MCF 10A (cell line): ENCODE results near the gene TNFSF9. TPM values are rescaled to one million over a fixed set of nuclear protein-coding genes. Genes with fewer than 3 reads are reported as not detected.

Experiments
- Bru-seq: library from RNA; stranded (reverse); fragments of 400-500 nt; gene quantifications from one replicate; lab custom pipeline; 2021; lab: Mats Ljungman, UMichigan
- BruChase-seq, 2 experiments: library from RNA; stranded (reverse); fragments of 400-500 nt; gene quantifications; one replicate each; lab custom pipeline; 2021; lab: Mats Ljungman, UMichigan
- BruUV-seq: library from RNA; stranded (reverse); fragments of 400-500 nt; replicated peaks from 2 replicates; lab custom pipeline; 2021; lab: Mats Ljungman, UMichigan
- CTCF ChIA-PET: fragments of 300-600 bp; sonication (Branson Sonifier 250); formaldehyde crosslinking; extraction: SDS; loops from one replicate; lab custom pipeline; 2021; ENCODE audit warnings: antibody characterized with exemption, inconsistent platforms; lab: Yijun Ruan, JAX
- POLR2A ChIA-PET: fragments of 300-600, 350-650 bp; sonication (Branson Sonifier 250); formaldehyde crosslinking; extraction: SDS; loops from one replicate; lab custom pipeline; 2020; ENCODE audit warnings: antibody characterized with exemption, inconsistent platforms; lab: Yijun Ruan, JAX
- DNase-seq: peaks from one replicate; pipeline ENCODE4 v3.0.0-alpha.2; 2018; ENCODE audit not compliant: unreplicated experiment
- H3K27ac Mint-ChIP-seq: one replicate; pipeline ENCODE4 v1.8.0; 2022; ENCODE audit warnings: mild to moderate bottlenecking, low read depth, mixed read lengths; ENCODE audit not compliant: unreplicated experiment
- H3K27me3 Mint-ChIP-seq: one replicate; pipeline ENCODE4 v1.8.0; 2022; ENCODE audit warnings: mixed read lengths; ENCODE audit not compliant: insufficient read depth, unreplicated experiment
- H3K36me3 Mint-ChIP-seq: one replicate; pipeline ENCODE4 v1.8.0; 2022; ENCODE audit warnings: mild to moderate bottlenecking, moderate library complexity, mixed read lengths; ENCODE audit not compliant: insufficient read depth, unreplicated experiment
- H3K4me1 Mint-ChIP-seq: one replicate; pipeline ENCODE4 v1.8.0; 2022; ENCODE audit warnings: mixed read lengths; ENCODE audit not compliant: insufficient read depth, unreplicated experiment
- H3K4me3 Mint-ChIP-seq: one replicate; pipeline ENCODE4 v1.8.0; 2022; ENCODE audit warnings: mild to moderate bottlenecking, moderate library complexity, mixed read lengths; ENCODE audit not compliant: unreplicated experiment
- H3K9me3 Mint-ChIP-seq: one replicate; pipeline ENCODE4 v1.8.0; 2022; ENCODE audit warnings: mixed read lengths; ENCODE audit not compliant: unreplicated experiment
- intact Hi-C: fragments of 100-400 bp; cut with micrococcal nuclease; formaldehyde crosslinking; loops from 2 replicates; pipeline ENCODE4 v1.14.1; 2022
- long read RNA-seq: library from polyadenylated mRNA; stranded (forward); transcript quantifications from one replicate; pipeline ENCODE4 v2.0.0, GENCODE V29; 2022
- total RNA-seq: library from RNA; stranded (reverse); gene quantifications from 2 replicates; pipeline ENCODE4 v1.2.3, GENCODE V29; 2022
- TF ChIP-seq, protein P1 (sequence below): fragments of 200-600 bp; IDR thresholded peaks from one replicate; pipeline ENCODE4 v1.8.0; 2022; ENCODE audit warnings: antibody characterized with exemption, mild to moderate bottlenecking; ENCODE audit not compliant: unreplicated experiment

The TNFSF9 gene, protein sequence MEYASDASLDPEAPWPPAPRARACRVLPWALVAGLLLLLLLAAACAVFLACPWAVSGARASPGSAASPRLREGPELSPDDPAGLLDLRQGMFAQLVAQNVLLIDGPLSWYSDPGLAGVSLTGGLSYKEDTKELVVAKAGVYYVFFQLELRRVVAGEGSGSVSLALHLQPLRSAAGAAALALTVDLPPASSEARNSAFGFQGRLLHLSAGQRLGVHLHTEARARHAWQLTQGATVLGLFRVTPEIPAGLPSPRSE
- total RNA-seq (6.2 and 6.9 TPM in 2 replicates), Bru-seq, nascent RNA (percentile 57 among the genes with signal in this experiment), BruChase-seq, experiment 1, labeled RNA remaining after a 6-hour chase (percentile 55 among the genes with signal in this experiment), BruChase-seq, experiment 2, labeled RNA remaining after a 2-hour chase (percentile 62 among the genes with signal in this experiment)
- long read RNA-seq, transcript TNFSF9-201 (3 exons, 1,665 nt) = major isoform, 25 of 29 reads
- long read RNA-seq, partial matches to known transcripts = 3 of 29 reads
- long read RNA-seq, other reads (novel, unspliced or antisense) = 1 of 29 reads

DNA sequence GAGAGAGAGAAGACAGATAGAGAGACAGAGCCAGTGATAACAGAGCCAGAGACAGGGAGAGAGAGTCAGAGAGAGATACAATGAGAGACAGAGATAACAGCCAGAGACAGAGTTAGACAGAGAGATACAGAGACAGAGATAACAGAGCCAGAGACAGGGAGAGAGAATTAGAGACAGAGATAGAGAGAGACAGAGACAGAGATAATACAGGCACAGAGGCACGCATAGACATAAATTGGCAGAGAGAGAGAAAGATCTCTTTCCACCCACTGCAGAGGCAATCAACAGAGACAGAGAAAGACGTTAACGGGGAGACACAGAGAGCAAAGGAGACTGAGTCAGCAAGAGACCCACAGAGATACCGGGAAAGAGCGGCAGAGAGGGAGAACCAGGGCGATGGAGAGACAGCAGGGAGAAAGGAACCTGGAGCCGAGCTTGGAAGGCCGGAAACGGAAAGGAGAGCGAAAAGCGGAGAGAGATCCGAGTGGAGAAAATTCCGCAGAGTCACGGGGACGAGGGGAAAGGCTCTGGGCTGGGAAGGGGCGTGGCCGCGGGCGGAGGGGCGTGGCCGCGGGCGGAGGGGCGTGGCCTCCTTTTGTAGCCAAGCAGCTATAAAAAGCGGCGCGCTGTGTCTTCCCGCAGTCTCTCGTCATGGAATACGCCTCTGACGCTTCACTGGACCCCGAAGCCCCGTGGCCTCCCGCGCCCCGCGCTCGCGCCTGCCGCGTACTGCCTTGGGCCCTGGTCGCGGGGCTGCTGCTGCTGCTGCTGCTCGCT lies at the start of gene TNFSF9:
Gene TNFSF9, plus strand, starts transcription at position 641 of the 777 bp plus-strand sequence. Its CDS starts 11 bp downstream, at position 652.
- intact Hi-C loops = no loop called here
- Mint-ChIP-seq H3K36me3 (peaks cover 28% of the 10 kb centered on the region), H3K4me1 (peaks cover 34% of the 10 kb centered on the region), H3K27ac (peak within 1 kb of the TSS; percentile 94), H3K4me3 (peak within 1 kb of the TSS; percentile 84), H3K9me3 (no peaks in the 10 kb centered on the region), H3K27me3 (no peaks in the 10 kb centered on the region)
- POLR2A ChIA-PET = interaction anchor here (0.6 to 2.4 kb wide), 25 partner anchors 8 to 214 kb away, joined by 3 to 26 read pairs (median 4); partner anchors contain the start of genes CRB3, GPR108 and GTF2F1
- TSS peak; percentile 72 for BruUV-seq
- CTCF ChIA-PET = interaction anchor here (0.6 kb wide), 1 partner anchor 333 kb away, joined by 3 read pairs; no protein-coding TSS in a partner anchor
- peak; percentile 93 for DNase-seq
- TF ChIP-seq, protein P1, sequence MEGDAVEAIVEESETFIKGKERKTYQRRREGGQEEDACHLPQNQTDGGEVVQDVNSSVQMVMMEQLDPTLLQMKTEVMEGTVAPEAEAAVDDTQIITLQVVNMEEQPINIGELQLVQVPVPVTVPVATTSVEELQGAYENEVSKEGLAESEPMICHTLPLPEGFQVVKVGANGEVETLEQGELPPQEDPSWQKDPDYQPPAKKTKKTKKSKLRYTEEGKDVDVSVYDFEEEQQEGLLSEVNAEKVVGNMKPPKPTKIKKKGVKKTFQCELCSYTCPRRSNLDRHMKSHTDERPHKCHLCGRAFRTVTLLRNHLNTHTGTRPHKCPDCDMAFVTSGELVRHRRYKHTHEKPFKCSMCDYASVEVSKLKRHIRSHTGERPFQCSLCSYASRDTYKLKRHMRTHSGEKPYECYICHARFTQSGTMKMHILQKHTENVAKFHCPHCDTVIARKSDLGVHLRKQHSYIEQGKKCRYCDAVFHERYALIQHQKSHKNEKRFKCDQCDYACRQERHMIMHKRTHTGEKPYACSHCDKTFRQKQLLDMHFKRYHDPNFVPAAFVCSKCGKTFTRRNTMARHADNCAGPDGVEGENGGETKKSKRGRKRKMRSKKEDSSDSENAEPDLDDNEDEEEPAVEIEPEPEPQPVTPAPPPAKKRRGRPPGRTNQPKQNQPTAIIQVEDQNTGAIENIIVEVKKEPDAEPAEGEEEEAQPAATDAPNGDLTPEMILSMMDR = no peak

DNA sequence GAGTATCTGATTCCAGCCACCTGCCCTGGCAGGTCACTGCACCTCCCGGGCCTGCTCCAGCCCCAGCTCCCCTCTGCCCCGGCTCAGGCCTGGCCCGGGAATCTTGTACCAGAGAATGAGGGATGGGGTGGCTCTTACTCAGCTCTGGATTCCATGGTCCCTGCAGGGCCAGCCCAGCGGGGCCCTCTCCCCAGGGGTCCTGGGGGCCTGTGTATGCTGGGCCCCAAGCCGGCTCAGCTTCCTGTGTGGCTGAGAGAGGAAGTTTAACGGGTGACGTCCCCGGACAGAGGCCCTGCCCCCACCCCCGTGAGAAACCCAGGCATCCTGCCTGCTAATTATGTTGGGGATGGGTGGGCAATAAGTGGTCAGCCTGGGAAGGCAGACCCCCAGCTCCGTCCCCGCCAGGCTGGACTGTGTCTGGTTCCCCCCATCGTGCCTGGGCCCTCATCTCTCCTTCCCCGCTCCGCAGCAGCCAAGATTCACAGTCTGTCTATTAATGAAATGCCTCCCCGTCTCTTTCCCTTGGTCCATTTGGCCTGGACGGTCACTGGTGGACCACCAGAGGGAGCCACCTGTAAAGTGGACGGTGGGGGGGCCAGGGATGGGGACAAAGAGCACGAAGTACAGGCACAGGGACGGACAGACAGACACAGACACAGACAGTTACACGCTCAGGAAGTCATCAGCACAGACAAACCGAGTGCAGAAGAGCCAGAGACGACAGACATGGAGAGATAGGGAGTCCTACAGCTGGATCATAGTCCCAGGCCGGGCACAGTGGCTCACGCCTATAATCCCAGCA lies 49.1 kb upstream of the TNFSF9 start, which contains the start of gene DENND1C:
Gene DENND1C, minus strand, starts transcription at position 247 of the 802 bp plus-strand sequence. Its CDS starts 92 bp downstream, at position 155.
- Mint-ChIP-seq H3K27ac (no peak within 1 kb of the TSS), H3K4me3 (no peak within 1 kb of the TSS), H3K9me3 (no peaks in the 10 kb centered on the region), H3K4me1 (peaks cover 14% of the 10 kb centered on the region), H3K27me3 (no peaks in the 10 kb centered on the region), H3K36me3 (no peaks in the 10 kb centered on the region)
- ChIA-PET CTCF (interaction anchor here (0.5 to 0.6 kb wide), 2 partner anchors 16 to 254 kb away, joined by 3 to 5 read pairs; no protein-coding TSS in a partner anchor), POLR2A (interaction anchor here (0.6 kb wide), 1 partner anchor 47 kb away, joined by 3 read pairs; no protein-coding TSS in a partner anchor)
- peak; percentile 27 for DNase-seq
- intact Hi-C loops = no loop called here
- no TSS peak for BruUV-seq
- TF ChIP-seq, protein P1 = peak; percentile 26

DNA sequence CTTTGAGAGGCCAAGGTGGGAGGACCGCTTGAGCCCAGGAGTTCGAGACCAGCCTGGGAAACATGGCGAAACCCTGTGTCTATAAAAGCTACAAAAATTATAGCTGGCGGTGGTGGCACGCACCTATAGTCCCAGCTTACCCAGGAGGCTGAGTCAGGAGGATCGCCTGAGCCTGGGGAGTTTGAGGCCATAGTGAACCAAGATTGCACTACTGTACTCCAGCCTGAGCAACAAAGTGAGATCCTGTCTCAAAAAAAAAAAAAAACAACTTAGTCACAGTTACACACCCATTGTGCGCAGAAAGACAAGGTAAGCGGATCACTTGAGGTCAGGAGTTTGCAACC lies 48.5 kb upstream of the TNFSF9 start:
- H3K36me3 Mint-ChIP-seq = no peaks in the 10 kb centered on the region
- DNase-seq = no peak
- intact Hi-C loops = no loop called here
- ChIA-PET POLR2A (interaction anchor here (0.6 kb wide), 1 partner anchor 47 kb away, joined by 3 read pairs; no protein-coding TSS in a partner anchor), CTCF (no interaction called here)
- H3K9me3 Mint-ChIP-seq = no peaks in the 10 kb centered on the region
- TF ChIP-seq, protein P1 = no peak
- no peak overlapping the region for H3K27ac Mint-ChIP-seq
- no peak overlapping the region for H3K4me3 Mint-ChIP-seq
- BruUV-seq = no TSS peak
- no peaks in the 10 kb centered on the region for H3K27me3 Mint-ChIP-seq
- peaks cover 14% of the 10 kb centered on the region for H3K4me1 Mint-ChIP-seq
